Measurements from ENCODE around the gene FBXO47. TPM values are rescaled to one million over a fixed set of nuclear protein-coding genes. Genes with fewer than 3 reads are reported as not detected.

The FBXO47 gene
- total RNA-seq, 1 experiment from 2014 or later = not detected

DNA sequence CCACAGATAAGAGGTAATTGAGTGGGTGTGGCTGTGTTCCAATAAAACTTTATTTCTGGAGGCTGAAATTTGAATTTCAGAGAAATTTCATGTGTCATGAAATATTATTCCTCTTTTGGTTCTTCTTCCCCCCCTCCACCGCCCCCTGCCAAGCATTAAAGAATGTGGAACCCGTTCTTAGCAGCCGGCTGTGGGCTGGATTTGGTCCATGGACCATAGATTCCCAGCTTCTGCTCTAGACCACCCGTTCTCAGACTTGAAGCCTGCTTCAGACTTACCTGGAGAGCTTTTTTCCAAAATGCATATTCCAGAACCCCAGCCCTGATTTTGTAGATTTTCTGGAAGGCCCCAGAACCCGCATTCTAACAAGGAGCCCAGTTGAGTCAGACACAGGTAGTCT, 56.9 kb downstream of the FBXO47 start:
- Histone ChIP-seq H4K20me1 (ENCODE audit: low read length) (no peaks in the 10 kb centered on the region), H3K4me3 (ENCODE audit: low read length) (no peak overlapping the region), H3K9me3 (ENCODE audit: low read length) (no peaks in the 10 kb centered on the region), H3K9ac (ENCODE audit: low read length) (no peak overlapping the region), H3K27ac (ENCODE audit: low read length) (no peak overlapping the region), H3K27me3 (ENCODE audit: low read length) (no peaks in the 10 kb centered on the region), H3K4me2 (ENCODE audit: low read length) (no peak overlapping the region), H3K79me2 (ENCODE audit: low read length) (no peaks in the 10 kb centered on the region), H3K9me2 (replicated peaks; ENCODE audit: low read length) (no peaks in the 10 kb centered on the region), H3K4me1 (ENCODE audit: insufficient read depth, low read length) (no peaks in the 10 kb centered on the region), H3F3A (ENCODE audit: low read length, unreplicated experiment) (no peaks in the 10 kb centered on the region), H2AFZ (ENCODE audit: low read length) (no peak overlapping the region), H3K36me3 (ENCODE audit: low read depth, low read length) (peaks cover under 1% of the 10 kb centered on the region)
- POLR2A ChIA-PET (ENCODE audit: unreplicated experiment) = no interaction called here
- CTCF ChIA-PET = no interaction called here
- ATAC-seq = no peak
- DNase-seq = no peak
- no TSS peak for BruUV-seq (replicated peaks)
- TF ChIP-seq EZH2phosphoT487 (IDR thresholded peaks at IDR 0.05; ENCODE audit: borderline replicate concordance, low read length) = no peak
- intact Hi-C loops (cut with micrococcal nuclease) = no loop called here

GRCh38 chr17:38908676-38909181, 58.5 kb downstream of the FBXO47 start:
- DNase-seq (no peak), ATAC-seq (no peak)
- Histone ChIP-seq H3K9me2 (replicated peaks; ENCODE audit: low read length) (no peaks in the 10 kb centered on the region), H2AFZ (ENCODE audit: low read length) (no peak overlapping the region), H3K9me3 (ENCODE audit: low read length) (no peaks in the 10 kb centered on the region), H3K27me3 (ENCODE audit: low read length) (no peaks in the 10 kb centered on the region), H3K27ac (ENCODE audit: low read length) (no peak overlapping the region), H3K9ac (ENCODE audit: low read length) (no peak overlapping the region), H4K20me1 (ENCODE audit: low read length) (no peaks in the 10 kb centered on the region), H3K36me3 (ENCODE audit: low read depth, low read length) (peaks cover 7% of the 10 kb centered on the region), H3K79me2 (ENCODE audit: low read length) (no peaks in the 10 kb centered on the region), H3K4me1 (ENCODE audit: insufficient read depth, low read length) (no peaks in the 10 kb centered on the region), H3F3A (ENCODE audit: low read length, unreplicated experiment) (no peaks in the 10 kb centered on the region), H3K4me2 (ENCODE audit: low read length) (no peak overlapping the region), H3K4me3 (ENCODE audit: low read length) (no peak overlapping the region)
- CTCF ChIA-PET = no interaction called here
- no peak for TF ChIP-seq EZH2phosphoT487 (IDR thresholded peaks at IDR 0.05; ENCODE audit: borderline replicate concordance, low read length)
- no peak for TF ChIP-seq EZH2 (IDR thresholded peaks at IDR 0.05; ENCODE audit: low read length, unreplicated experiment)
- TF ChIP-seq CTCF (conservative IDR thresholded peaks at IDR 0.05; ENCODE audit: low read depth, low read length) = no peak
- BruUV-seq (replicated peaks) = no TSS peak
- intact Hi-C loops (cut with micrococcal nuclease) = no loop called here
- POLR2A ChIA-PET (ENCODE audit: unreplicated experiment) = no interaction called here

DNA sequence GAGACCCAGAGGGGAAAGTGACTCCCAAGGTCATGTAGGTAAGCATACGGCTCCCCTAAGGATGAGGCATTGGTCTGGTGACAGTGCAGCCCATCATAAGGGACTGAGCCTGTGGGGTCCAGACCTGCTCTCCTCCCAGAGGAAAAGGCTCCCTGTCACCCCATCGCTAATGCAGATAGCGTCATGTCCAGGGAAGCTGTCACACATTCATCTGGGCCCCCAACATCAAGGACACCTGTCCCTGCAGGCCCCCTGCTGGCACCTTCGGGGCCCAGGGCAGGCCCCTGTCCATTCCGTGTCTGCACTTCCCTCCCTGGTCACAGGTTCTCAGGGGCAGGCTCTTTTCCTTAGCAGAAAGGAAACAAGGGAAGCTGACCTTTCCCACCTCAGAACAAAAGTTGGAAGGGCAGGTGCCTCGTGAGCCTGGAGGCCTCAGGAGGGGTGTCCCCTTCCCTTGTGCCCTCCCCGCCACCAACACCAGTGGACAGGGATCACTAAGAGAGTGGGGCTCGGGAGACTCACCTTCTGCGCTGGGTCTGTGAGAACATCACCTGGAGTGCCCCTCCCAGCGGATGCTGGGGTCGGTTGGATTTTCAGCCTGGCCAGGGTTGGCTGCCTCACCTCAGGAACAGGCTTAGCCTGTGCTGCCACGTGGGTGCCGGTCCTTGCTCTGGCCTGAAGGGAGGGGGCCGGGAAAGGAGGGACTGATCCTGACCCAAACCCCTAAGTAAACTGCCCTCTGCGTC, 59.1 kb downstream of the FBXO47 start:
- Histone ChIP-seq H3K4me3 (ENCODE audit: low read length) (no peak overlapping the region), H3K36me3 (ENCODE audit: low read depth, low read length) (peaks cover 13% of the 10 kb centered on the region), H4K20me1 (ENCODE audit: low read length) (no peaks in the 10 kb centered on the region), H3K27ac (ENCODE audit: low read length) (no peak overlapping the region), H3K4me1 (ENCODE audit: insufficient read depth, low read length) (no peaks in the 10 kb centered on the region), H3K9ac (ENCODE audit: low read length) (no peak overlapping the region), H3K79me2 (ENCODE audit: low read length) (no peaks in the 10 kb centered on the region; the same call in 1 of the 2 replicates), H3K9me3 (ENCODE audit: low read length) (no peaks in the 10 kb centered on the region), H3K4me2 (ENCODE audit: low read length) (no peak overlapping the region), H3K9me2 (replicated peaks; ENCODE audit: low read length) (no peaks in the 10 kb centered on the region), H3K27me3 (ENCODE audit: low read length) (no peaks in the 10 kb centered on the region), H3F3A (ENCODE audit: low read length, unreplicated experiment) (no peaks in the 10 kb centered on the region), H2AFZ (ENCODE audit: low read length) (no peak overlapping the region)
- ATAC-seq (no peak), DNase-seq (no peak)
- ChIA-PET CTCF (no interaction called here), POLR2A (ENCODE audit: unreplicated experiment) (no interaction called here)
- intact Hi-C loops (cut with micrococcal nuclease) = no loop called here
- no peak for TF ChIP-seq EZH2phosphoT487 (IDR thresholded peaks at IDR 0.05; ENCODE audit: borderline replicate concordance, low read length)
- no peak for TF ChIP-seq CTCF (conservative IDR thresholded peaks at IDR 0.05; ENCODE audit: low read depth, low read length)
- no peak for TF ChIP-seq EZH2 (IDR thresholded peaks at IDR 0.05; ENCODE audit: low read length, unreplicated experiment)
- BruUV-seq (replicated peaks) = no TSS peak

All from PC-3 (cell line).